Measurements from ENCODE around the gene PODXL2.

Gene PODXL2

GRCh38 chr3:127622772-127623576 is 6.0 kb upstream of the PODXL2 start:
- Histone ChIP-seq H3K27me3 (ENCODE audit: insufficient read depth, low read depth, severe bottlenecking) (no peaks in the 10 kb centered on the region), H3K9me3 (ENCODE audit: severe bottlenecking) (no peaks in the 10 kb centered on the region), H3K27ac (no peak overlapping the region), H3K36me3 (peaks cover 46% of the 10 kb centered on the region), H3K4me3 (ENCODE audit: low read depth, low read length) (no peak overlapping the region)
- TF ChIP-seq CTCF (IDR thresholded peaks at IDR 0.05; ENCODE audit: low read depth, low read length) = no peak
- no peak for DNase-seq

- Histone ChIP-seq H3K4me3 (ENCODE audit: low read depth, low read length) (no peak overlapping the region), H3K36me3 (peaks cover 35% of the 10 kb centered on the region), H3K9me3 (ENCODE audit: severe bottlenecking) (peaks cover 5% of the 10 kb centered on the region), H3K27ac (no peak overlapping the region), H3K27me3 (ENCODE audit: insufficient read depth, low read depth, severe bottlenecking) (peaks cover 3% of the 10 kb centered on the region)
- DNase-seq = no peak
- no peak for TF ChIP-seq CTCF (IDR thresholded peaks at IDR 0.05; ENCODE audit: low read depth, low read length)
Observed at GRCh38 chr3:127624063-127624462, 4.9 kb upstream of the PODXL2 start.

GRCh38 chr3:127625821-127626220 is 3.2 kb upstream of the PODXL2 start:
- DNase-seq = no peak
- no peak overlapping the region for H3K27ac ChIP-seq
- H3K36me3 ChIP-seq = peaks cover 18% of the 10 kb centered on the region
- H3K4me3 ChIP-seq (ENCODE audit: low read depth, low read length) = no peak overlapping the region
- peaks cover 5% of the 10 kb centered on the region for H3K9me3 ChIP-seq (ENCODE audit: severe bottlenecking)
- peaks cover 3% of the 10 kb centered on the region for H3K27me3 ChIP-seq (ENCODE audit: insufficient read depth, low read depth, severe bottlenecking)
- TF ChIP-seq CTCF (IDR thresholded peaks at IDR 0.05; ENCODE audit: low read depth, low read length) = no peak

- no peak for TF ChIP-seq CTCF (IDR thresholded peaks at IDR 0.05; ENCODE audit: low read depth, low read length)
- DNase-seq = no peak
- Histone ChIP-seq H3K9me3 (ENCODE audit: severe bottlenecking) (peaks cover 5% of the 10 kb centered on the region), H3K27ac (no peak overlapping the region), H3K36me3 (no peaks in the 10 kb centered on the region; the same call in 1 of the 2 replicates), H3K27me3 (ENCODE audit: insufficient read depth, low read depth, severe bottlenecking) (peaks cover 3% of the 10 kb centered on the region), H3K4me3 (ENCODE audit: low read depth, low read length) (no peak overlapping the region)
Observed at GRCh38 chr3:127628426-127628787, 578 bp upstream of the PODXL2 start.

GRCh38 chr3:127629467-127630403 is 750 bp downstream of the PODXL2 start:
- Histone ChIP-seq H3K27me3 (ENCODE audit: insufficient read depth, low read depth, severe bottlenecking) (peaks cover 3% of the 10 kb centered on the region), H3K27ac (peak overlapping the region; percentile 81), H3K4me3 (ENCODE audit: low read depth, low read length) (peak overlapping the region; percentile 81), H3K9me3 (ENCODE audit: severe bottlenecking) (peaks cover 5% of the 10 kb centered on the region), H3K36me3 (no peaks in the 10 kb centered on the region; the same call in 1 of the 2 replicates)
- peak; percentile 73 for DNase-seq
- TF ChIP-seq CTCF (IDR thresholded peaks at IDR 0.05; ENCODE audit: low read depth, low read length) = no peak

Data from WERI-Rb-1 (cell line).